Fibroblast of skin of left biceps (primary cell): ENCODE data around the gene MMP26.
"Not testable (repeated sequence)": the region's sequence is repeated elsewhere in the genome, so short reads cannot be mapped to it uniquely, and the experiment has no call there.

Experiments
- DNase-seq, 2 experiments: peaks; one replicate each; pipeline ENCODE4 v3.0.0-alpha.2; 2013; ENCODE audit warnings: low read depth in 2 of 2

MMP26 gene

GRCh38 chr11:4722616-4723534, 18.3 kb downstream of the MMP26 start:
- DNase-seq: not testable (repeated sequence)

GRCh38 chr11:4727171-4727570, 22.6 kb downstream of the MMP26 start:
- no peak for DNase-seq

GRCh38 chr11:4740735-4741134, 36.2 kb downstream of the MMP26 start:
- DNase-seq: no peak

- no peak for DNase-seq
Measured at GRCh38 chr11:4748438-4748837, 43.9 kb downstream of the MMP26 start.

- DNase-seq: no peak
Measured at GRCh38 chr11:4751201-4751600, 46.6 kb downstream of the MMP26 start.
